Activated CD8-positive, alpha-beta memory T cell treated with anti-CD3 and anti-CD28 coated beads, Interleukin-2, amount 10 ng/mL, durations not matched to agents 7 days and 5 days (primary cell): Measurements from ENCODE around the gene SLC44A2. TPM values are rescaled to one million over a fixed set of nuclear protein-coding genes. Genes with fewer than 3 reads are reported as not detected.

Experiments
- ATAC-seq: fragments of 150-1000 bp; cut with Tn5 transposase; one replicate; pipeline ENCODE4 v1.10.0; 2021; ENCODE audit warnings: moderate library complexity
- CTCF ChIA-PET: fragments of 350-600 bp; sonication (Branson Sonifier 250); formaldehyde crosslinking; loops from one replicate; lab custom pipeline; 2021; ENCODE audit warnings: antibody characterized with exemption; lab: Charles Lee
- DNase-seq: peaks from one replicate; pipeline ENCODE4 v3.0.0-alpha.2; 2020
- H3K27ac Mint-ChIP-seq: one replicate; pipeline ENCODE4 v1.8.0; 2021; ENCODE audit warnings: mild to moderate bottlenecking, mixed read lengths
- H3K27me3 Mint-ChIP-seq: one replicate; pipeline ENCODE4 v1.8.0; 2021; ENCODE audit warnings: mixed read lengths
- H3K36me3 Mint-ChIP-seq: one replicate; pipeline ENCODE4 v1.8.0; 2021; ENCODE audit warnings: mild to moderate bottlenecking, mixed read lengths
- H3K4me1 Mint-ChIP-seq: one replicate; pipeline ENCODE4 v1.8.0; 2021; ENCODE audit warnings: mixed read lengths
- H3K4me3 Mint-ChIP-seq: one replicate; pipeline ENCODE4 v1.8.0; 2021; ENCODE audit warnings: mild to moderate bottlenecking, moderate library complexity, mixed read lengths
- H3K9me3 Mint-ChIP-seq: one replicate; pipeline ENCODE4 v1.8.0; 2022; ENCODE audit warnings: low read depth, mixed read lengths
- total RNA-seq, 2 experiments: library from RNA; stranded (reverse); gene quantifications; one replicate each; pipeline ENCODE4 v1.2.3, GENCODE V29; 2021

SLC44A2 gene
- total RNA-seq = 10 to 100 TPM; 83.4 to 86.8 TPM

GRCh38 chr19:10625003-10625761 is at the start of gene SLC44A2:
Gene SLC44A2, plus strand, starts transcription at chr19:10625553. Its CDS starts 81 bp downstream, at chr19:10625634.
- CTCF ChIA-PET = interaction anchor here (1.0 kb wide), 1 partner anchor 19 kb away, joined by 4 read pairs; no protein-coding TSS in a partner anchor
- ATAC-seq = no peak
- Mint-ChIP-seq H3K36me3 (peaks cover 12% of the 10 kb centered on the region), H3K9me3 (no peaks in the 10 kb centered on the region), H3K4me3 (no peak within 1 kb of the TSS), H3K27me3 (no peaks in the 10 kb centered on the region), H3K4me1 (peaks cover 20% of the 10 kb centered on the region), H3K27ac (peak within 1 kb of the TSS; percentile 85)
- no peak for DNase-seq

- no peaks in the 10 kb centered on the region for H3K9me3 Mint-ChIP-seq
- no peaks in the 10 kb centered on the region for H3K27me3 Mint-ChIP-seq
- H3K36me3 Mint-ChIP-seq = no peaks in the 10 kb centered on the region
- DNase-seq (no peak), ATAC-seq (no peak)
- H3K4me1 Mint-ChIP-seq = peaks cover 22% of the 10 kb centered on the region
- CTCF ChIA-PET = interaction anchor here (7.6 kb wide), 1 partner anchor 123 kb away, joined by 123 read pairs; the partner anchor contains the start of gene QTRT1
- H3K4me3 Mint-ChIP-seq = no peak overlapping the region
- H3K27ac Mint-ChIP-seq = no peak overlapping the region
These were observed 47.4 kb upstream of the SLC44A2 start for GRCh38 chr19:10577951-10578350.

GRCh38 chr19:10580979-10581631 is 44.2 kb upstream of the SLC44A2 start:
- Mint-ChIP-seq H3K4me1 (peaks cover 20% of the 10 kb centered on the region), H3K27ac (no peak overlapping the region), H3K36me3 (no peaks in the 10 kb centered on the region), H3K27me3 (no peaks in the 10 kb centered on the region), H3K4me3 (no peak overlapping the region), H3K9me3 (no peaks in the 10 kb centered on the region)
- CTCF ChIA-PET = interaction anchor here (0.6 to 8.2 kb wide), 49 partner anchors 9 to 286 kb away, joined by 3 to 281 read pairs (median 6); partner anchors contain the start of genes DNM2, QTRT1, S1PR5 and TMED1
- DNase-seq (peak; percentile 94), ATAC-seq (peak; percentile 96)

GRCh38 chr19:10582091-10582490 is 43.3 kb upstream of the SLC44A2 start:
- no peaks in the 10 kb centered on the region for H3K36me3 Mint-ChIP-seq
- ATAC-seq (no peak), DNase-seq (no peak)
- no peak overlapping the region for H3K4me3 Mint-ChIP-seq
- H3K27ac Mint-ChIP-seq = no peak overlapping the region
- peaks cover 20% of the 10 kb centered on the region for H3K4me1 Mint-ChIP-seq
- H3K9me3 Mint-ChIP-seq = no peaks in the 10 kb centered on the region
- peaks cover 6% of the 10 kb centered on the region for H3K27me3 Mint-ChIP-seq
- CTCF ChIA-PET = interaction anchor here (0.8 to 8.2 kb wide), 26 partner anchors 8 to 276 kb away, joined by 3 to 281 read pairs (median 8); partner anchors contain the start of genes DNM2, QTRT1 and TMED1

- CTCF ChIA-PET = interaction anchor here (1.9 to 8.2 kb wide), 8 partner anchors 11 to 118 kb away, joined by 7 to 281 read pairs (median 26); partner anchors contain the start of gene QTRT1
- ATAC-seq = no peak
- DNase-seq = no peak
- H3K4me3 Mint-ChIP-seq = no peak overlapping the region
- H3K27me3 Mint-ChIP-seq = peaks cover 13% of the 10 kb centered on the region
- H3K27ac Mint-ChIP-seq = no peak overlapping the region
- no peaks in the 10 kb centered on the region for H3K9me3 Mint-ChIP-seq
- no peaks in the 10 kb centered on the region for H3K36me3 Mint-ChIP-seq
- peaks cover 26% of the 10 kb centered on the region for H3K4me1 Mint-ChIP-seq
These were observed 42.1 kb upstream of the SLC44A2 start for GRCh38 chr19:10583036-10583776.

- DNase-seq (no peak), ATAC-seq (no peak)
- H3K4me3 Mint-ChIP-seq = no peak overlapping the region
- H3K9me3 Mint-ChIP-seq = no peaks in the 10 kb centered on the region
- H3K27me3 Mint-ChIP-seq = peaks cover 13% of the 10 kb centered on the region
- H3K4me1 Mint-ChIP-seq = peaks cover 20% of the 10 kb centered on the region
- H3K36me3 Mint-ChIP-seq = no peaks in the 10 kb centered on the region
- no peak overlapping the region for H3K27ac Mint-ChIP-seq
- CTCF ChIA-PET = interaction anchor here (8.2 kb wide), 1 partner anchor 59 kb away, joined by 281 read pairs; no protein-coding TSS in a partner anchor
These were observed 39.0 kb upstream of the SLC44A2 start for GRCh38 chr19:10586396-10586795.

- Mint-ChIP-seq H3K4me3 (no peak within 1 kb of the TSS), H3K27ac (no peak within 1 kb of the TSS), H3K36me3 (no peaks in the 10 kb centered on the region), H3K27me3 (peaks cover 13% of the 10 kb centered on the region), H3K4me1 (peaks cover 16% of the 10 kb centered on the region), H3K9me3 (no peaks in the 10 kb centered on the region)
- ATAC-seq = no peak
- no peak for DNase-seq
- CTCF ChIA-PET = interaction anchor here (8.2 kb wide), 1 partner anchor 58 kb away, joined by 281 read pairs; no protein-coding TSS in a partner anchor
These were observed 38.1 kb upstream of the SLC44A2 start, which contains the start of gene AP1M2 for GRCh38 chr19:10587022-10587838. Gene AP1M2, minus strand, starts transcription at chr19:10587312. Its CDS starts 81 bp downstream, at chr19:10587231.

GRCh38 chr19:10587839-10588150 is 37.6 kb upstream of the SLC44A2 start:
- Mint-ChIP-seq H3K27me3 (peaks cover 13% of the 10 kb centered on the region), H3K36me3 (no peaks in the 10 kb centered on the region), H3K9me3 (no peaks in the 10 kb centered on the region), H3K4me1 (peaks cover 16% of the 10 kb centered on the region), H3K27ac (no peak overlapping the region), H3K4me3 (no peak overlapping the region)
- CTCF ChIA-PET = interaction anchor here (0.8 to 1.9 kb wide), 2 partner anchors 11 to 57 kb away, joined by 3 to 5 read pairs; no protein-coding TSS in a partner anchor
- DNase-seq (no peak), ATAC-seq (no peak)

- ATAC-seq (no peak), DNase-seq (no peak)
- no peak overlapping the region for H3K27ac Mint-ChIP-seq
- H3K4me1 Mint-ChIP-seq = peaks cover 28% of the 10 kb centered on the region
- CTCF ChIA-PET = interaction anchor here (0.7 to 2.2 kb wide), 4 partner anchors 11 to 106 kb away, joined by 3 to 18 read pairs (median 6); no protein-coding TSS in a partner anchor
- no peaks in the 10 kb centered on the region for H3K9me3 Mint-ChIP-seq
- no peak overlapping the region for H3K4me3 Mint-ChIP-seq
- H3K27me3 Mint-ChIP-seq = no peaks in the 10 kb centered on the region
- H3K36me3 Mint-ChIP-seq = no peaks in the 10 kb centered on the region
These were observed 32.2 kb upstream of the SLC44A2 start for GRCh38 chr19:10593148-10593547.

- peaks cover 28% of the 10 kb centered on the region for H3K4me1 Mint-ChIP-seq
- H3K27ac Mint-ChIP-seq = no peak overlapping the region
- no peak overlapping the region for H3K4me3 Mint-ChIP-seq
- no peak for ATAC-seq
- CTCF ChIA-PET = interaction anchor here (1.4 to 3.9 kb wide), 6 partner anchors 10 to 110 kb away, joined by 3 to 33 read pairs (median 14); no protein-coding TSS in a partner anchor
- H3K9me3 Mint-ChIP-seq = no peaks in the 10 kb centered on the region
- DNase-seq = no peak
- no peaks in the 10 kb centered on the region for H3K36me3 Mint-ChIP-seq
- no peaks in the 10 kb centered on the region for H3K27me3 Mint-ChIP-seq
These were observed 31.3 kb upstream of the SLC44A2 start for GRCh38 chr19:10593820-10594637.

GRCh38 chr19:10600149-10600548 is 25.2 kb upstream of the SLC44A2 start:
- Mint-ChIP-seq H3K4me1 (peaks cover 43% of the 10 kb centered on the region), H3K36me3 (peaks cover 2% of the 10 kb centered on the region), H3K27me3 (peaks cover 2% of the 10 kb centered on the region), H3K4me3 (no peak overlapping the region), H3K9me3 (no peaks in the 10 kb centered on the region), H3K27ac (no peak overlapping the region)
- ATAC-seq = no peak
- CTCF ChIA-PET = interaction anchor here (1.0 to 2.8 kb wide), 2 partner anchors 12 to 19 kb away, joined by 3 to 11 read pairs; no protein-coding TSS in a partner anchor
- no peak for DNase-seq
